DOHH2 (cell line): Measurements from ENCODE around the gene PAX6.

Source experiments
- H3F3A ChIP-seq: fragments of 200-600 bp; sonication (generic), shearing (Covaris generic); 2 replicates; pipeline ENCODE4 v1.6.0; 2016; ENCODE audit warnings: antibody characterized with exemption, mild to moderate bottlenecking; ENCODE audit not compliant: control insufficient read depth, insufficient read depth
- H3K27ac ChIP-seq: fragments of 200-600 bp; sonication (generic); 2 replicates; pipeline ENCODE4 v1.5.1; 2014; ENCODE audit warnings: low read depth, mild to moderate bottlenecking, low read length, moderate library complexity
- H3K27me3 ChIP-seq: fragments of 200-600 bp; sonication (generic); 2 replicates; pipeline ENCODE4 v1.6.1; 2014; ENCODE audit warnings: mild to moderate bottlenecking, low read length, mixed read lengths; ENCODE audit not compliant: control insufficient read depth
- H3K36me3 ChIP-seq: fragments of 200-600 bp; sonication (generic); 2 replicates; pipeline ENCODE4 v1.6.1; 2014; ENCODE audit warnings: mild to moderate bottlenecking, low read length, moderate library complexity, mixed read lengths; ENCODE audit not compliant: control insufficient read depth
- H3K4me1 ChIP-seq: fragments of 200-600 bp; sonication (generic); 2 replicates; pipeline ENCODE4 v1.6.1; 2014; ENCODE audit warnings: mild to moderate bottlenecking, low read length, mixed read lengths; ENCODE audit not compliant: control insufficient read depth
- H3K4me2 ChIP-seq: fragments of 200-600 bp; sonication (generic); 2 replicates; pipeline ENCODE4 v1.6.0; 2014; ENCODE audit warnings: mild to moderate bottlenecking, low read length, moderate library complexity
- H3K4me3 ChIP-seq: fragments of 200-600 bp; sonication (generic); 2 replicates; pipeline ENCODE4 v1.5.1; 2014; ENCODE audit warnings: mild to moderate bottlenecking, low read length, mixed read lengths
- H3K79me2 ChIP-seq: fragments of 200-600 bp; sonication (generic); 2 replicates; pipeline ENCODE4 v1.6.1; 2014; ENCODE audit warnings: mild to moderate bottlenecking, low read length, mixed read lengths; ENCODE audit not compliant: control insufficient read depth
- H3K9me2 ChIP-seq: fragments of 200-600 bp; sonication (generic); replicated peaks from 2 replicates; pipeline ENCODE4 v1.6.1; 2014; ENCODE audit warnings: mild to moderate bottlenecking, low read length, mixed read lengths; ENCODE audit not compliant: control insufficient read depth
- H3K9me3 ChIP-seq: fragments of 200-600 bp; sonication (generic); 2 replicates; pipeline ENCODE4 v1.6.1; 2014; ENCODE audit warnings: antibody characterized with exemption, low read length, mixed read lengths; ENCODE audit not compliant: control insufficient read depth, insufficient read depth
- H4K20me1 ChIP-seq: fragments of 200-600 bp; sonication (generic); 2 replicates; pipeline ENCODE4 v1.6.0; 2014; ENCODE audit warnings: low read depth, mild to moderate bottlenecking, antibody characterized with exemption, low read length, moderate library complexity; ENCODE audit not compliant: control insufficient read depth, insufficient read depth
- EZH2phosphoT487 ChIP-seq: fragments of 200-600 bp; sonication (generic); IDR thresholded peaks from 2 replicates; pipeline ENCODE4 v1.6.1; 2017; ENCODE audit warnings: borderline replicate concordance, mild to moderate bottlenecking, antibody characterized with exemption, low read length, moderate library complexity, mixed read lengths
- TF ChIP-seq, protein P1 (sequence below): fragments of 200-600 bp; sonication (generic); IDR thresholded peaks from one replicate; pipeline ENCODE4 v1.5.1; 2014; ENCODE audit warnings: antibody characterized with exemption, mild to moderate bottlenecking, low read depth, low read length; ENCODE audit not compliant: poor library complexity, severe bottlenecking

Gene PAX6

DNA sequence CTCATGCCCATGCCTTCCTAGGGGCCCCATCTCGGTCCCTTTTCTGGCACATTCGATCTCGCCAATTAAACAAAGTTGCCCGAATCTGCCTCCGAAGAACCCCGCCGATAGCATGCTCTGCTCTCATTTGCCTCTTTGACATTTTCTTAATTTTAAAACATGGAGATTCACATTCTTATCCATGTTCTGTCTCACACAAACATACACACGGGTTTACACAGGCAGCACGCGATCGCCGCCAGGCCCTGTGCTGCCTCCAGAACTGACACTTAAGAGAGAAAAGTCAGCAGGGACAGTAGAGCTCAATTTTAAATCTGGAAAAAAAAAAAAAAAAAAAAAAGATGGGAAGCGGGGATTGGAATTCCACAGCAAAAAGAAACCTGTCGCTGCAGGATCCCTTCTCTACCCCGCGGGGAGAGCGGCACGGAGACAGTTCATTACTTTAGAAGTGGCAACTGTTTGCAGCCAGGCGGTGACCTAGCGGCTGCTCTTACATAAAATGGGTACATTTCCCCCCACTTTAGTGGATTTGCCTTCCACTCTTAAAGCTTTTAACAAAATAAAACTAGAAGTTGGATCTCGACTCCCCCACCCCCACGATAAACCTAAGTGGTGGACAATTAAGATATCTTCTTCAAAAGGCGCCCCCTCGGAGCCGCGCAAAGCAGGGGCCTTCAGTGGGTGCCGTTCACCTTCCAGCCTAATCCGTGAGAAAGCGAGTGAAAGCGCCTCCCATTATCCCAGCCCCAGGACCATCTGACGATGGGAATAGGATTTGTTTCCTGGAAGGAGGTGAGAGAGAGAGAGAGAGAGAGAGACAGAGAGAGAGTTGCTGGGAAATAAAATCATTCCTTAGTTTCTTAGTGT is 13.7 kb downstream of the PAX6 start:
- no peaks in the 10 kb centered on the region for H3F3A ChIP-seq
- TF ChIP-seq, protein P1, sequence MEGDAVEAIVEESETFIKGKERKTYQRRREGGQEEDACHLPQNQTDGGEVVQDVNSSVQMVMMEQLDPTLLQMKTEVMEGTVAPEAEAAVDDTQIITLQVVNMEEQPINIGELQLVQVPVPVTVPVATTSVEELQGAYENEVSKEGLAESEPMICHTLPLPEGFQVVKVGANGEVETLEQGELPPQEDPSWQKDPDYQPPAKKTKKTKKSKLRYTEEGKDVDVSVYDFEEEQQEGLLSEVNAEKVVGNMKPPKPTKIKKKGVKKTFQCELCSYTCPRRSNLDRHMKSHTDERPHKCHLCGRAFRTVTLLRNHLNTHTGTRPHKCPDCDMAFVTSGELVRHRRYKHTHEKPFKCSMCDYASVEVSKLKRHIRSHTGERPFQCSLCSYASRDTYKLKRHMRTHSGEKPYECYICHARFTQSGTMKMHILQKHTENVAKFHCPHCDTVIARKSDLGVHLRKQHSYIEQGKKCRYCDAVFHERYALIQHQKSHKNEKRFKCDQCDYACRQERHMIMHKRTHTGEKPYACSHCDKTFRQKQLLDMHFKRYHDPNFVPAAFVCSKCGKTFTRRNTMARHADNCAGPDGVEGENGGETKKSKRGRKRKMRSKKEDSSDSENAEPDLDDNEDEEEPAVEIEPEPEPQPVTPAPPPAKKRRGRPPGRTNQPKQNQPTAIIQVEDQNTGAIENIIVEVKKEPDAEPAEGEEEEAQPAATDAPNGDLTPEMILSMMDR, result no peak
- no peaks in the 10 kb centered on the region for H3K36me3 ChIP-seq
- no peak overlapping the region for H3K4me2 ChIP-seq
- peaks cover 14% of the 10 kb centered on the region for H3K27me3 ChIP-seq
- no peaks in the 10 kb centered on the region for H3K79me2 ChIP-seq
- no peaks in the 10 kb centered on the region for H4K20me1 ChIP-seq
- H3K9me2 ChIP-seq, result no peaks in the 10 kb centered on the region
- no peaks in the 10 kb centered on the region for H3K4me1 ChIP-seq
- no peaks in the 10 kb centered on the region for H3K9me3 ChIP-seq
- no peak overlapping the region for H3K4me3 ChIP-seq
- no peak overlapping the region for H3K27ac ChIP-seq

DNA sequence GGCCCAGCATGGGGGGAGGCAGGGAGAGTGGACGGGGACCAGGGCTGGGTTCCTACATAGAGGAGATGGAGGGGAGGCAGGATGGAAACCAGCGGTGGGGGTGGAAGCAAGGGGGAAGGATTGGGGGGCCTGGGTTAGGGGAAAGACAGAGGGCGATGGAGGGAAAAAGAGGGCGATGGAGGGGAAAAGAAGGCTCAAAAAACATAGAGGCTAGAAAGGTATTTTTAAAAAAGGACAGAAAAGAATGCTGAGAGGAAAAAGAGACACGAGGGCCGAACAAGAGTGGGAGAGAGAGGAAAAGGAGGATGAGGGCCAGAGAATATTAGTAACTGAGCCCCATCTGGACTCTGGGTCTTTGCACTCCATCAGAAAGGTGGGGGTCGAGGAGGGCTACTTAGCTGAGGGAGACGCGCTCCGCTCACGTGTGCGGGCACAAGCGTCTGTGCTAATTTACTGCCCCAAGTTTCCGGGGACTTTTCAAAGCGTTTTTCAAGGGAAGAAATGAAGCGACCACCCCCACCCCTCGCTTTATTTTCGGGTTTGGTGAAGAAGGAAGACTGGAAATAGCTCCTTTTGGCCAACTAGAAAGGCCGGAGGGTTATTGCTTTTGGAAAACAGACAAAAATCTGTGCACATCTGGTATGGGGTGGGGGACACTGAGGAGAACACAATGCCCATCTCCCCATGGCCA is 14.5 kb downstream of the PAX6 start:
- Histone ChIP-seq H3K27ac (no peak overlapping the region), H3K4me1 (no peaks in the 10 kb centered on the region), H3F3A (no peaks in the 10 kb centered on the region), H3K79me2 (no peaks in the 10 kb centered on the region), H3K9me2 (no peaks in the 10 kb centered on the region), H4K20me1 (no peaks in the 10 kb centered on the region), H3K9me3 (no peaks in the 10 kb centered on the region), H3K36me3 (no peaks in the 10 kb centered on the region), H3K4me3 (no peak overlapping the region), H3K27me3 (peaks cover 14% of the 10 kb centered on the region), H3K4me2 (no peak overlapping the region)
- TF ChIP-seq, protein P1, result no peak
- no peak for TF ChIP-seq EZH2phosphoT487

DNA sequence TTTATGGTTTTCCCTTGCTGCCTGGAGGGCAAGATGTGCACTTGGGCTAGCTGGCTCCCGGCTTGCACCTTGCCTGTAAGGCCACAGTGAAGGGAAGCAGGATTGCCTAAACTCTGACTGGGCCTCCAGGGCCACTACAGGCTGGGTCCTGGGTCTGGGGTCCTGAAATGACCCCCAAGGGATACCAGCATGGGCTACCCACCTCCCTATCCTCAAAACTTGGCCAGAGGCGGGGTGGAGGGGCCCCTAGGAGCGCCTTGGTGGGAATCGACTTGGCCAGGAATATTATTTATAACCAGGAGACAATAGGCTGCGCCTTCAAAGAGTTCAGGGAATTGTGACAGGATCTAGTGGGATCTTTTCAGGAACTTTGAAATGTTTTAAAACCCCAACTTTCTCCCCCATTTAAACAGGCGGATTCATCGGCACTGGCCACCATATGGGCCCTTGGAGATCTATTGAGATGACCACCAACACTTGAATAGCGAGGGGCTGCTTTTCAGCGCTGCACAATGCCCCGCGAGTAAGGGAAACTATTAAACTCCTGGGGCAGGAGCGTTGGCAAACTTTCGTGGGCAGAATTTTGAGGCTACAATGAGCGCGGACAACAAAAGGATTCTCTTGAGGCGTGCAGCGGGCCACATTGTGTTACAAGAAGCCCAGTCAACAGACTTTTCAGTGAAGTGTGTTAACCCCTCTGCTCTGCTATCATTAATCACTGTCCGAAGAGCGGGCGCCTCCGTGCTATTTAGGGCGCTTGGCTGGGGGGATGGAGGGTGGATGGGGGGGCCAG is 15.2 kb downstream of the PAX6 start:
- Histone ChIP-seq H3K4me2 (no peak overlapping the region), H4K20me1 (no peaks in the 10 kb centered on the region), H3K4me3 (no peak overlapping the region), H3K4me1 (no peaks in the 10 kb centered on the region), H3K79me2 (no peaks in the 10 kb centered on the region), H3K36me3 (no peaks in the 10 kb centered on the region), H3K9me2 (no peaks in the 10 kb centered on the region), H3K27me3 (peaks cover 14% of the 10 kb centered on the region), H3F3A (no peaks in the 10 kb centered on the region), H3K27ac (no peak overlapping the region), H3K9me3 (no peaks in the 10 kb centered on the region)
- TF ChIP-seq, protein P1, result no peak
- TF ChIP-seq EZH2phosphoT487, result no peak
